BJ (cell line): Measurements from ENCODE around the gene GABBR2. TPM values are rescaled to one million over a fixed set of nuclear protein-coding genes. Genes with fewer than 3 reads are reported as not detected.

Experiments used
- CTCF ChIA-PET: fragments of 350-600 bp; formaldehyde crosslinking; extraction: SDS; loops from one replicate; lab custom pipeline; 2021; ENCODE audit warnings: antibody characterized with exemption, inconsistent platforms; lab: Yijun Ruan, JAX
- POLR2A ChIA-PET: fragments of 300-600 bp; sonication (Branson Sonifier 250); formaldehyde crosslinking; extraction: SDS; loops from one replicate; lab custom pipeline; 2021; ENCODE audit warnings: antibody characterized with exemption; lab: Charles Lee
- DNase-seq: peaks from one replicate; pipeline ENCODE4 v3.0.0-alpha.2; 2011; ENCODE audit warnings: low read depth
- H3K27me3 ChIP-seq: 2 replicates; pipeline ENCODE4 v1.6.0; 2011; ENCODE audit warnings: low read length; ENCODE audit not compliant: control insufficient read depth, insufficient read depth
- H3K36me3 ChIP-seq: 2 replicates; pipeline ENCODE4 v1.5.1; 2011; ENCODE audit warnings: low read length; ENCODE audit not compliant: control insufficient read depth, insufficient read depth
- H3K4me3 ChIP-seq: 2 replicates; pipeline ENCODE4 v1.5.1; 2011; ENCODE audit warnings: low read depth, mild to moderate bottlenecking, control low read depth, low read length
- polyA plus RNA-seq: library from polyadenylated mRNA; depleted of rRNA; stranded (reverse); fragments of >200 nt; gene quantifications from 2 replicates; pipeline ENCODE4 v1.2.3, GENCODE V29; 2011
- TF ChIP-seq, protein P1 (sequence below): IDR thresholded peaks from 2 replicates; pipeline ENCODE4 v1.5.1; 2011; ENCODE audit warnings: low read depth, mild to moderate bottlenecking, control low read depth, inconsistent platforms, low read length, moderate library complexity; ENCODE audit not compliant: insufficient read depth

Gene GABBR2
- polyA plus RNA-seq, 1 experiment, result 1.6 TPM

DNA sequence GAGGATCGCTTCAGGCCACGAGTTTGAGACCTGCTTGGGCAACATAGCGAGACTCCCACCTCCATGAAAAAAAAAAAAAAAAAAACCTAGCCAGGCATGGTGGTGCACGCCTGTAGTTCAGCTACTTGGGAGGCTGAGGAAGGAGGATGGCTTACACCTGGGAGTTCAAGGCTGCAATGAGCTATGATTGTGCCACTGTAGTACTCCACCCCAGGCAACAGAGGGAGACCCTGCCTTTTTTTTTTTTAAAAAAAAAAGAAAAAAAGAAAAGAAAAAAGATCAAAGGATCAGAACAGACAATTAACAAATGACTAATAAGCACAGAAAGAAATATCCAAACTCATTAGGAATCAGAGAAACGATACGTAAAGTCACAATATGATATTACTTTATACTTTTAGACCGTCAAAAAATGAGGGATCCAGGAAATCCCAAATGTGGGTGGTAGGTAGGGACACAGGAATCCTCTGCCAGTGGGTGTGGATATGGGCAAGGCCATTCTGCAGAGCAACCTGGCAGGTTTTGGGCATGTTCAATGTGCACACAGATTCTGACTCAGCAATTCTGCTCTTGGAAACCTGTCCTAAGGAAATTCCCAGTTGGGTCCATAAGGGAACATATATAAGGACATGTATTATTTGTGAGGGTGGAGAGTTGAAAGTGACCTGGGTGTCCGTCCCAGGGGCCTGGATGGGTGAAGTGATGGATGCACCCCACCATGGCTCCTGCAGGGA, 308.6 kb downstream of the GABBR2 start:
- Histone ChIP-seq H3K36me3 (no peaks in the 10 kb centered on the region), H3K4me3 (no peak overlapping the region), H3K27me3 (peaks cover 12% of the 10 kb centered on the region)
- no peak for DNase-seq
- TF ChIP-seq, protein P1, sequence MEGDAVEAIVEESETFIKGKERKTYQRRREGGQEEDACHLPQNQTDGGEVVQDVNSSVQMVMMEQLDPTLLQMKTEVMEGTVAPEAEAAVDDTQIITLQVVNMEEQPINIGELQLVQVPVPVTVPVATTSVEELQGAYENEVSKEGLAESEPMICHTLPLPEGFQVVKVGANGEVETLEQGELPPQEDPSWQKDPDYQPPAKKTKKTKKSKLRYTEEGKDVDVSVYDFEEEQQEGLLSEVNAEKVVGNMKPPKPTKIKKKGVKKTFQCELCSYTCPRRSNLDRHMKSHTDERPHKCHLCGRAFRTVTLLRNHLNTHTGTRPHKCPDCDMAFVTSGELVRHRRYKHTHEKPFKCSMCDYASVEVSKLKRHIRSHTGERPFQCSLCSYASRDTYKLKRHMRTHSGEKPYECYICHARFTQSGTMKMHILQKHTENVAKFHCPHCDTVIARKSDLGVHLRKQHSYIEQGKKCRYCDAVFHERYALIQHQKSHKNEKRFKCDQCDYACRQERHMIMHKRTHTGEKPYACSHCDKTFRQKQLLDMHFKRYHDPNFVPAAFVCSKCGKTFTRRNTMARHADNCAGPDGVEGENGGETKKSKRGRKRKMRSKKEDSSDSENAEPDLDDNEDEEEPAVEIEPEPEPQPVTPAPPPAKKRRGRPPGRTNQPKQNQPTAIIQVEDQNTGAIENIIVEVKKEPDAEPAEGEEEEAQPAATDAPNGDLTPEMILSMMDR, result no peak
- ChIA-PET CTCF (interaction anchor here (0.6 kb wide), 1 partner anchor 80 kb away, joined by 3 read pairs; no protein-coding TSS in a partner anchor), POLR2A (no interaction called here)

DNA sequence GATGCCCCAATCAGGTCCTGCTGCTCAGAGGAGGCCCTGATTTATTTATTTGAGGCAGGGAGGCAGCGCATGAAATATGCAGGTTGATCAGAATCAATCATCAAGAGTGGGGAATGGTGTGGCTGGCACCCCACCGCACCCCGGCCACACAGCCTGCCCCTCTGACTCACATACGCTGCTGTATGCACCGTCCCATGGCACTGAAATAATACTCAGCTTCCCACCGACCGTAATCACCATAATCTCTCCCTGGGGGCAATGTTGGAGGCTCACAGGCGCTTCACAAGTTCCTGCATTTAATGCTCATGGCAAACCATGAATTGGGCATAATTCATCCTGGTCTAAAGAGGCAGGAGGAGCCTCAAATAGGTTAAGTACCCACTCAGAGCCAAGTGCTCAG, 312.1 kb downstream of the GABBR2 start:
- POLR2A ChIA-PET, result no interaction called here
- TF ChIP-seq, protein P1, result no peak
- H3K36me3 ChIP-seq, result no peaks in the 10 kb centered on the region
- H3K4me3 ChIP-seq, result no peak overlapping the region
- peaks cover 14% of the 10 kb centered on the region for H3K27me3 ChIP-seq
- DNase-seq, result no peak
- CTCF ChIA-PET, result no interaction called here

DNA sequence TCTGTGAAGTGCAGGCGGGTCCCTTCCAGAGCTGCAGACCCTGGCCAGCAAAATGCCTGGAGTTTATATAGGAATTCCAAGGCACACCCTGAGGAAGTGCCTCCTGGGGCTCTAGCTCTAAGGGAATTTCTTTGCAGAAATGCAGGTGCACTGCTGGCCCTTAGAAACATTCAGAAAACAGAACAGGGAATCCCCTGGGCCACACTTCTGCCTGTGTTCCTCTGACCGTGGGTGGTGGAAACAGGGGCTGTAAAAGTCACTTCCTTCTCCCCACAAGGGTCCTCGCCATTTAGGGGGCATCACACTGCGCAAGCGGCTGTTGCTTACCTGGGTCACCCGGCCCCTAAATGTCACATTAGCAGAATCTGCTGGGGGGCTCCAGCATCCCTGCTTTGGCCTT, 312.5 kb downstream of the GABBR2 start:
- peaks cover 14% of the 10 kb centered on the region for H3K27me3 ChIP-seq
- CTCF ChIA-PET, result no interaction called here
- H3K4me3 ChIP-seq, result no peak overlapping the region
- POLR2A ChIA-PET, result no interaction called here
- TF ChIP-seq, protein P1, result no peak
- H3K36me3 ChIP-seq, result no peaks in the 10 kb centered on the region
- DNase-seq, result no peak

DNA sequence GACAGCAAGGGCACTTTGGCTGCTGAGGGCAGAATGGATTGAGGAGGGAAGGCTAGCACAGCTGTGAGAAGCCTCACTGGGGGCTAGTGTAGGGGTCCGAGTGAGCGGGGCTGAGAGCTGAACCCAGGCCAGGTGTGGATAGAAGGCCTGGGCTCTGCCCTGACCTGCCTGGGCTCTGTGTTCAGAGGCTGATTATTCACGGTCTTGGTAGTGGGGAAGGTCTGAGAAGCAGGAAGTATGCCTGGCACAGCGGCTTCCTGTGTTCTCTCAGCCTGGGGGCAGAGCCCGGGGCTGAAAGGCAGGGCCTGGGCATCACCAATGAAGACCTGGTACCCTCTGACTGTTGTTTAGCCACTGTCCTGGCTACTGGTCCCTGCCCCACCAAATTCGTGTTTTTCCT, 316.9 kb downstream of the GABBR2 start:
- Histone ChIP-seq H3K4me3 (no peak overlapping the region), H3K36me3 (no peaks in the 10 kb centered on the region), H3K27me3 (peaks cover 3% of the 10 kb centered on the region)
- no peak for DNase-seq
- TF ChIP-seq, protein P1, result no peak
- POLR2A ChIA-PET, result no interaction called here
- CTCF ChIA-PET, result interaction anchor here (0.5 kb wide), 1 partner anchor 288 kb away, joined by 3 read pairs; no protein-coding TSS in a partner anchor

DNA sequence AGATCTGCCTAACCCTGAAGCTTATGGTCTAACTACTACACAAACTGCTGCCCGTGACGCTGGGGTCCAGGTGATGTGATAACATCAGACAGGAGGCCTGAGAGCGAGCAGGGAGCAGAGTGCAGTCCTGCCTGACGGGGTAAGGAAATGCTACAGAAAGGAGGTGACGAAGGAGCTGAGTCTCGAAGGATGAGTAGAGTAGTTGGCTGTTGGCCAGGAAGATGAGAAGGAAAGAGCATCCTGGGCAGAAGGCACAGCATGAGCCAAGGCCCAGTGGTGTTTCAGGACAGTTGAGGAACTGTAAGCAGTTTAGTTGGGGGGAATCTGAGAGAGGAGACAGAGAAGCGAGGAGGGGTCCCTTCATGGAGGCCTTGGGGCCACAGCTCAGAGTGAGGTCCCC, 317.3 kb downstream of the GABBR2 start:
- CTCF ChIA-PET, result no interaction called here

More for the DNA sequence above, 317.3 kb downstream of the GABBR2 start:
- POLR2A ChIA-PET, result no interaction called here
- Histone ChIP-seq H3K36me3 (no peaks in the 10 kb centered on the region), H3K4me3 (no peak overlapping the region), H3K27me3 (peaks cover 2% of the 10 kb centered on the region; the same call in 1 of the 2 replicates)
- TF ChIP-seq, protein P1, result no peak
- DNase-seq, result no peak
